ENCODE data around the gene CACFD1.

CACFD1 gene

DNA sequence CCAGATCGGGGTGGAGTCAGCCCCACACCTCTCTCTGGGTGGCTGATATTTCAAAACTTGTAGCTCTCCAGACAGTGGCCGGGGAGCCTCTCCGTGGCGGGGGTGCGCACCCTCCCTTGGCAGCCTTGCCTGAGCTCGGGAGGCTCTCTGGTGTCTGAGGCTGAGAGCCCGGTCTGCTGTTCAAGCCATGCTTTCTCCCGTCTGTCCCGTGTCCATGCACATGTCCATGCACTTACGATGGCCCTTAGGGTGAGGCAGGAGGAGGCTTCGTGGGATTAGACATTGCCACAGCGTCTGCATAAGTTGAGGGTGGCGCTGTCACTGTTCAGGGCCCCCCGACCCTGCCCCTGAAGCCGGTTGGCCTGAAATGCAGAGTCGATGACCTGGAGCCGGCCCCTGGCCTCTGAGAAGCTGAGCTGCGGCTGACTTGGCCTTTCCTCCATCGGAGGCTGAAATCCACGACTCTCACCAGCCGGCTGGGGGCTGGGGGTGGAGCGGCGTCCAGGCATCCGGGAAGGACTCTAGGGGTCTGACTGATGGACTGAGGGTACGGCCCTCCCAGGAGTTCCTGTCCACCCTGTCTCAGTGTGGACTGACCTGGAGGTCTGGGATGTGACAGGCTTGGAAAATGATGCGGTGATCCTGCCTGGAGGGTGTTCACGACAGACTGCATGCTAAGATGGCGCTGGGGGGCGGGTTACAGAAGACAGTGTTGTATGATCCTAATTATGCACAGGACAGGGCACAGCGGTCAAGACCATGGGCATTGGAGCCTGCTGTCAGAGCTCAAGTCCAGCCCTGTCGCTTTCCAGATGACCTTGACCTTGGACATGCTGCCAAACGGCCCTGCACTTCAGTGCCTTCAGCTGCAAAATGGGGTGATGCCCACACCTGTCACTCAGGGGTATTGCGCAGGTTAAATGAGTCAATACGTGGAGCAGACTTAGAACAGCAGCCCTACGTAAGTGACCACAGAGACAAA is 37.4 kb downstream of the CACFD1 start:
- DNase-seq (ENCODE audit: low read depth in 3 of 3, low spot score in 1 of 3): no peak

DNA sequence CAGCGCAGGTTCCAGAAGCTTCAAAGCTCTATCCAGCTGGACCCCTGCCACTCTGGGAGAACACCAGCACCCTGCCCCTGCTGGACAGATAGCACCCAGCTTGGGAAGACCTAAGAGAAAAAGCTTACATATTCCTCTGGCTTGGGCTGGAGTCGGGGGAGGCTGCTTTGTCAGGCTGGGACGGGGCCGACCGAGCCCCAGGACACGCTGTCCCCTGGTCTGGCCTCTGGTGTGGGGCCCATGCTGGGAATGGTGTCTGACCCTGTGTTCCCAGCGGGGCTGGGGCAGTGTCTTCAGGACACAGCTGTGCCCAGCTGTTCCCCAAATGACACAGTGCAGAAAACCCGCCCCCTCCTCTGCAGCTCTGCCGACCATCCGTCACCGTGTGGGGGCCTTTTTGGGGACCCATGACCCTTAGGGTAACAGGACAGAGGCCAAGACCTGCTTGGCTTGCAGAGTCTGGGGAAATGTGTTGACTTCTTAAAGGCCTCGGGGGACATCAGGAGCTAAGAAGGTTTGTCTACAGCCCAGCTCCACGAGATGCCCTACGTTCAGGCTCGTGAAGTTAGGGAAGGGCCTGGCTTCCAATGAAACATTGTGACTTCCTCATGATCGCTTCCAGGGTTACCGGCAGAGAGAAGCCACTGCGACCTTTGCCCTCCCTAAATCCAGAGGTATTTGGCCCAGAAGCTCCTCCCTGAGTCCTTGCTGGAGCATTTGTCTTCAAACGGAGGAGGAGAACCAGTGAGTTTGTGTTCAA is 39.5 kb downstream of the CACFD1 start:
- no peak for DNase-seq (ENCODE audit: low read depth in 3 of 3, low spot score in 1 of 3)

DNA sequence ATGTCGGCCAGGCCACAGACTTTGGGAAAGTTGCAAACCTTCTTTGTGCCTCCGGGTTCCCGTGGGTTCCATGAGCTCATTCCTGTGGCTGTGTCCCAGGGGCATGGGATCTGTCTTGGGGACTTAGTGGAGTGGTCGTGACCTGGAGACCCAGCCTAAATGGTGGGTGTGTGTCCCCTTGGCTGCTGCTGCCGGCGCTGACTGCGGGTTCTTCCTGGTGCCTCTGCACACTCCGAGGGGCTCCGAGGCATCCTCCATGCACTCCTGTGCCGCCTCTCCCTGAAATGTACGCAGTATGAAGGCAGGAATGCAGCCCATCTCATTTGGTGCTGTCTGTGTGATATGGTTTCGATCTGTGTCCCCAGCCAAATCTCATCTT is 40.1 kb downstream of the CACFD1 start:
- no peak for DNase-seq (ENCODE audit: low read depth in 3 of 3, low spot score in 1 of 3)

DNA sequence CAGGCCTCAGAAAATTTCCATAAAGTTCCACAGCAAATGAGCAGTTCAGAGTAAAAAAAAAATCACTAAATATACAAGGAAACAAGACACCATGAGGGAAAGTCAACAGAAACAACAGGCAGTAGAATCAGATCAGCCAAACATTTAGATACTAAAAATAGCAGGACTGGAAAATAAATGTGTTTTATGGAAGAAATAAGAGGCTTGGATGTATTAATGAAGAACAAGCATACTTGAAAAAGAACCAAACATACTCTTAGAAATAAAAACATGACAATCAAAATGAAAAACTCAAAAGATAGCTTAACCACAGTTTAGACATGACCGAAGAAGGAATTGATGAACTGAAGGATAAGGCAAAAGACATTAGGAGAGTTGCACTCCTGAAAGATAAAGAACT is 42.3 kb downstream of the CACFD1 start:
- no peak for DNase-seq (ENCODE audit: low read depth in 3 of 3, low spot score in 1 of 3)

DNA sequence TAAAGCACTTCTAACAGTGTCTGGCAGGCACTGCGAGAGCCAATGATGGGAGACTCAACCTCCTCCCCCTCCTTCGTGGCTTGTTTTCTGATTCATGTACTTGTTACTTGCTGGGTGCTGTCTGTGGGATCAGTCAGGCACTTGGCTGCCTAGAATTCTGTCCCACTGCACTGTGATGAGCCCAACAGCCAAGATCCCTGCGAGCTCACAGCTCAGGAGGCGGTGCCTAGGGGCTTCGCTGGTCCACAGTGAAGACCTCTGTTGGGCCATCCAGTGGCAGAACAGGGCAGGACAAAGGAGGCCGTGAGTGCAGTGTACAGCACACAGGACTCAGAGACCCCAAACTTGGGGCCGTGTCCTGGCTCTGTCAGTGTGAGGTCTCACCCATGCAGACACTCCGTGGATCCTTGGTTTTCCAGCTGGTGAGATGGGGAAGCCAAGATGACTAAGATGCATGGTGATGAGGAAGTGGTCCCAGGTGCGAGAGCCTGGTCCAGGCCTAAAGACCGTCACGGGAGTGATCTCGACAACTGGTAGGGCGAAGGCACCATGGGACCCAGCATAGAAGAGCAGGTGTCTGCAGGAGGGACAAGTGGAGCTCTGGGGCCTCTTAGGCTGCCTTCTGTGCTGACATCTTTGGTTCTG is 45.5 kb downstream of the CACFD1 start:
- no peak for DNase-seq (ENCODE audit: low read depth in 3 of 3, low spot score in 1 of 3)

DNA sequence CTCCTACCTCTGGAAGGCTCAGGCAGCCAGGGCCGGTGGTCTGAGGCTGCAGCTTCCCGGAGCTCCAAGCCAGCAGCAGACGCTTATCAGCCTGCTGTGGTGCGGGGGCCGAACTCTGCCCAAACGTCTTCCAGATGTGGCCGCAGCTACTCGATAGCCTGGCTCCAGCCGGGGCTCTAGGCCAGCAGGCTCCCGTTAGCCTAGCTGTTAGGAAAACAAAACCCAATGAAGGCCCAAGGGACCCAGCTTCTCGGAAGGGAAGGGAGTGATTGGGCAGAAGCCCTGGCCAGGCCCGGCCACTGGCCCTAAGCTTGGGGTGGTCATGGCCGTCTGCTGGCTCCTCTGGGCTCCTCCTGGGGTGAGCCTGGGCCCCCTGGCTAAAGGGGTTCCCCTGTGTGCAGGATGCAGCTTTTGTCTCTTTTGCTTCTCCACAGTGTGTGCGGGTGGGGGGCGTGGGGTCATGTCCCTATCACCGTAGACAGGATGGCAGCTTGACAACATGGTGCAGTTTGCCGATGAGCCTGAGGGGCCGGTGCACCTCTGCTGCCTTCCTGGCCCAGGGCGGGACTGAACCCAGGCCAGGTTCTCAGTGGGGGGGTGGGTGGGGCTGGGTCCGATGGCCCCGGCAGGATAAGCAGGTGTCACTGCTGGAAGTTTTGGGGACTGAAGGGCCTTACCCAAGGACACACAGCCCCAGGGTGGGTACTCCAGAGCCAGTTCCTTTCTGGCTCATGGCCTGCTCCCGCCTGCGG is 46.3 kb downstream of the CACFD1 start:
- no peak for DNase-seq (ENCODE audit: low read depth in 3 of 3, low spot score in 1 of 3)

DNA sequence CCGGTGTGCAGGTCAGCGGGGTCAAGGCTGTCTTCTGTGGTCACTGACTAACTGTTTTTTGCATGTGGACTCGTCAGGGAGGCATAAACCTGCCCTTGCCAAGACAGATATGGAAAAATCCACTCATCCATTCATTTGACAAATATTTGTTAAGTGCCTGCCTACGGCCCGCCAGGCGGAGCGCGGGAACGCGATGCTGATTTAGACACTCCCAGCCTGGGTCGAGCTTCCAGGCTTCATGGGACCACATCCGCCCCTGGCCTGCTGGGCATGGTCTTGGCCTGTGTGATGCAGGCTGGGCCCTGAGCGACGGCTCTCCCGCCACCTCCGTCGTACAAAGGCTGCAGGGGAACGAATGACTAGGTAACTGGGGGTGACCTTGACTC is 46.9 kb downstream of the CACFD1 start:
- DNase-seq (ENCODE audit: low read depth in 3 of 3, low spot score in 1 of 3): no peak

DNA sequence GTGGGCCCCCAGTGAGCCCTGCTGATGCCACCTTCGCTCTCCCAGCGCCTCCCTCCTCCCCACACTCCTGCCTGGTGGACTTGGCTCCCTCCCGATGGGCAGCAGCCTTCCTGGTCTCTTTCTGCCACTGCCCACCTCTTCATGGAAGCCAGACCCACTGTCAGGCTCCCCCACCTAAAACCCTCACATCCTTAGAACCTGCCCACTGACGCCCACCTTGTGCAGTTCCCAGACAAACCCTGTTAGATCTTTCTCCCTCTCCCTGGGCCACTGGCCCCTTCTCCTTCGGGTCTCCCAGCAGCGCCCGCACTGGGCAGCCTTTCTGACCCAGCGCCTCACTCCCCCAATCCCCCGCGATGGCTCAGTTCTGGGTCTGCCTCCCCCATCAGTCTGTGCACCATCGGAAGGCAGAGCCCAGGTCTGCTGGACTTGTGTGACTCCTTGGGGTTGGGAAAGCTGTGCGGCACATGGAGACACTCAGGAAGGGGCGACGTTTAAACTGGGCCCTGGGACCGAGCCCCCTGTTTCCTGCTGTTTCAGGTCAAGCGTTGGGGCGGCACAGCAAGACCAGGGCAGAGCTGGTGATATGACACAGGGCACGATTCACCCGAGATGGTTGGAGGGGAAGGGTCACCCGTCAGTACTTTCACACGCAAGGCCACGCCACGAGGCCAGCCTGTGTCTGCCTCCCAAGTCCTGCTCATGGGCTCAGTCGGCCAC is 47.6 kb downstream of the CACFD1 start:
- DNase-seq (ENCODE audit: low read depth in 3 of 3, low spot score in 1 of 3): no peak

DNA sequence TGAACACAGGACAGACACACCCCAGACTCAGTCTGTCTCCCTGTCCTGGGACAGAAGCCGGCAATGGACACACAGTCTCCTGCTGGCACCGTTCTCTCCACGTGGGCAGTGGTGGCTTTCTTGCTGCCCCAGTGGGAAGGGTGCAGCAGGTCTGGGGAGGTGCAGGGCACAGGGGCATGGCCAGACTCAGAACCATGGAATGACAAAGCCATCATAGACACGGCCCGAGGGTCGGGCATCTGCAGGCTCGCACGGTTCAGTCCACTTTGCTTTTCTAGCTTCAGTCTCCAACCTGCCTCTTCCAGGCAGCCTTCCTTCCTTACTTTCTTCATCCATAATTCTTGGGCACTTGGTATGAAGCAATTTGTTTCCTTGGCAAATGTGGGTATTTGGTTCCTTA is 48.3 kb downstream of the CACFD1 start:
- no peak for DNase-seq (ENCODE audit: low read depth in 3 of 3, low spot score in 1 of 3)

DNA sequence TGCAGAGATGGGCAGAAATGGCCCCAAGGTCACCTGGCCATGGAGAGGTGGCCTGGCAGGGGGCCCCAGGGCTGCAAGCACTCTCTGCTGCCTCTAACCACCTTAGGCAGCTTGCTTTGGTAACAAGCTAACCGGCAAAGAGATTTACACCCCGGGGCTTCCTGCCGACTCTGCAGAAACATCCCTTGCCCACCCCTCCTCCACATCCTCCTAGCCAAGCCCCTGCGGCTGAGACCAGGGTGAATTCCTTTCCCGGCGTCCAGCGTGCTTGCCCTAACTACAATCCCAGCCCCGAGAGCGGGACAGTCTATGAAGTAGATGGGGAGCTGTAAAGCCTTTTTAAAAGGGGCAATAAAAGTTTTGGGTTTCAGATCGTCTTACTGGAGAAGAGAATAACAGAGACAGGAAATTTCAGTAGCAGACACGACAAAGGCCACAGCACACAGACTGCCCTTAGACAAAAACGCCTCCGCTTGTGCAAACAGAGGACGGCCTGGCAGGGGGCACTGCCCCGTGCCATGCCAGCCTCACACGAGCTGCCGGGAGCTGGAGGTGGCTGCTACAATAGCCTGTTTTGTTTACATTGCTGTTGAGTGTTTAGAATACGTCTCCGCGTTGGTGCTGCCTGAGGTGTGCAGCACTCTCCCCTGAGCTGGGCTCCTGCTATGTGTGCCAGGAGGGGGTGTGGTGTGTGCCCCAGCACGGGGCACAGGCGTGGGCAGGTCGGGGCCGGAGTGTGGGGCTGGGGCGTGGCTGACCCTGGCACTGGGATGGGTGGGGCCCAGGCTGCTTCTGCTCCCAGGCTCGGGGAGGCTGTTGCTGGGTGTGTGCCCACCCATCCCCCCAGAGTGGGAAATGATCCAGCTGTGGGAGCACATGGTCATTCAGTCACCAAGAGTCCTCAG is 49.7 kb downstream of the CACFD1 start:
- no peak for DNase-seq (ENCODE audit: low read depth in 3 of 3, low spot score in 1 of 3)

DNA sequence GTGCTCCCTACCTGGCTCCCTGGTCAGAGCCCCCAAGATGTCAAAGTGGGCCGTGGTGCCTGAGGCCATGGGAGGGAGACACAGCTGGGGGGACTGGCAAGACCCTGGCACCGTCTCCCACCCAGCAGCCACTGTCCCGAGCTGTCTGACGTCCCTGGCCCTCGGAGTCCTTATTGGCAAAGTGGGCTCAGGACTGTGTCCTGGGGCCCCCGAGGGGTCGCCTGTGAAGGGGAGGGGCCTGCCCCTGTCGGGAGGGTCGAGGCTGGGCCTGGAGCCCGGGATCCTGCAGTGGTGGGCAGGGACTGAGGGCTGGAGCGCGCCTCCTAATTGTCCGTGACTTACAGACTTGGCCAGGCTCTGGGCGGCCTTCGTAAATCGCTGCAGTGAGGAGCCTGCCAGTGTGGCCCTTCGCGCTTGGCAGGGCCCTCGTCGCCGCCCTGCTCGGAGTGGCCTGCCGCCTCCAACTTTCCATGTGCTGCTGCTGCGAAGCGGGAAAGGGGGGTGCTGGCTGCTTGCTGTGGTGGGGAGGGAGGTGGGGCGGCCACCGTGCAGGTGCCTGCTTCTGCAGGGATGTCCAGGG is 51.2 kb downstream of the CACFD1 start:
- no peak for DNase-seq (ENCODE audit: low read depth in 3 of 3, low spot score in 1 of 3)

DNA sequence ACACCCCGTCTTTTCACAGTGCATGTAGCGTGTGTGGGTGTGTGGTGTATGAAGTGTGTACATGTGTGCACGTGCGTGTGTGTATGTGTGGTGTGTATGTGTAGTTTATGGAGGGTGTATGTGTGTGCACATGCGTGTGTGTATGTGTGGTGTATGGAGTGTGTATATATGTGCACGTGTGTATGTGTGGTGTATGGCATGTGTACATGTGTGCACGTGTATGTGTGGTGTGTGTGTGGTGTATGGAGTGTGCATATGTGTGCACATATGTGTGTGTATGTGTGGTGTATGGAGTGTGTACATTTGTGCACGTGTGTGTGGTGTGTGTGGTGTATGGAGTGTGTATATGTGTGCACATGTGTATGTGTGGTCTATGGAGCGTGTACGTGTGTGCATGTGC is 51.8 kb downstream of the CACFD1 start:
- DNase-seq (ENCODE audit: low read depth in 3 of 3, low spot score in 1 of 3): no peak

DNA sequence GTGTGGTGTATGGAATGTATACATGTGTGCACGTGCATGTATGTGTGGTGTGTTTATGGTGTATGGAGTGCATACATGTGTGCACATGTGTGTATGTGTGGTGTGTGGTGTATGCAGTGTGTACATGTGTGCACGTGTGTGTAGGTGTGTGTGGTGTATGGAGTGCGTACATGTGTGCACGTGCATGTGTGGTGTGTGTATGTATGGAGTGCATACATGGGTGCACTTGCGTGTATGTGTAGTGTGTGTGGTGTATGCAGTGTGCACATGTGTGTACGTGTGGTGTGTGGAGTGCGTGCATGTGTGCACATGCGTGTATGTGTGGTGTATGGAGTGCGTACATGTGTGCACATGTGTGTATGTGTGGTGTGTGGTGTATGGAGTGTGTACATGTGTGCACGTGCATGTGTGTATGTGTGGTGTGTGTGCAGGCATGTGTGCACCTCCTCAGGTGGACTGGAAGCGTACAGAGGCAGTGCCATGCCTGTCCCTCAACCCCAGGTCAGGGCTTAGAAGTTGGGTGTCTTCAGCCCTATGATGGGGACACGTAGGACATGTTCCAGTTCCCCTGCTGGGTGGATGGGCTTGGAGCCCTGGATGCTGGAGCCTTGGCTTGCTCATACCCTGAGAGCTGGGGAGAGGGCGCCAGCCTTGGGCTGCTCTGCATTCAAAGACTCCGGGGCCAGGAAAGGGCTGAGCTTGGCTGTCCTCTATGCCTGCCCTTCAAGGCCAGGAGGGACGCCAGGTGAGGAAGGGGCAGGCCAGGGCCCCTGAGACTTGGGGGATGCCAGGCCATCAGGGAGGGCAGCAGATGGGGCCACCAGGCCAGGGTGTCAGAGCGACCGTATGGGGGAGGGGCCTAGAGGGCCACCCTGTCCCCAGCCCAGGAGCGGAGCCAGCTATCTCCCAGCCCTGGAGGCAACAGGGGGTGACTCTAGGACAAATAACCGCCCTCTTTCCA is 52.8 kb downstream of the CACFD1 start:
- no peak for DNase-seq (ENCODE audit: low read depth in 3 of 3, low spot score in 1 of 3)

DNA sequence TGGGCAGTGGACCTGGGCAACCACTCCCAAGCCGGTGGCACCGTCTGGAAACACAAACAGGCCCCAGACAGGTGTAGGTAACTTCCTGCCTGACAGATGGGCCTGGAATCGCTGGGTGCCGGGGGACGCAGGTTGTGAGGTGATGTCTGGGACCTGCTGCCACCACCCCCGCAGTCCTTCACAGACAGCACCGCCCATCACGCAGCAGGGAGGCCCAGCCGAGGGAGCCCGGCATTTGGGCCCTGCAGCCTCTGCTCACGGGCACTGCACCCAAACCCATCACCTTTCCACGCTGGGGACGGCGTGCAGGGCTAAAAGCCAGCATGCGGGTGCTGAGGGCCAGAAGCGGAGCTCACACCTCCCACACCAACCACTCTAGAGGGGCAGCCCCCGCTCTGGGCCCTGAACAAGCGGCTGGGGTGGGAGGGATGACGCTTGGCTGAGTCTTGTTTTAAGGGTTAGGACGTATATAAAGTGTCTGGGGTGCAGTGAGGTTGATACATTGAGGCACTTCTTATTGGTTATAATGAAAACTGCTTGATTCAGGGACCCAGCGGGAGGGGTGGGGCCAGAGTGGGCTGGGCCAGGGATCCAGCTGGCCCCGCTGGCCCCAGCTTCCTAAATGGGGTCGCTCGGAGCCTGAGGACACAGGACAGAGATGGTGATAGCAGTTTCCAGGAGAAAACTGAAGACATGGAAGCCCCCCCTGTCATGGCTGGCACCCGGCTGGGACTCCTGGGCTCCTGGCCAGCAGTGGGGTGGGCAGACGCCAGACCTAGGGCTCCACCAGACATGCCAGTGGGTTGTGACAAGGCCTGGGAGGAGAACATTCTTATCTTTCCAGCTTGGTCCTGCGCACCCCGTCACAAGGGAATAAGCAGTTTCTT is 53.7 kb downstream of the CACFD1 start:
- no peak for DNase-seq (ENCODE audit: low read depth in 3 of 3, low spot score in 1 of 3)

DNA sequence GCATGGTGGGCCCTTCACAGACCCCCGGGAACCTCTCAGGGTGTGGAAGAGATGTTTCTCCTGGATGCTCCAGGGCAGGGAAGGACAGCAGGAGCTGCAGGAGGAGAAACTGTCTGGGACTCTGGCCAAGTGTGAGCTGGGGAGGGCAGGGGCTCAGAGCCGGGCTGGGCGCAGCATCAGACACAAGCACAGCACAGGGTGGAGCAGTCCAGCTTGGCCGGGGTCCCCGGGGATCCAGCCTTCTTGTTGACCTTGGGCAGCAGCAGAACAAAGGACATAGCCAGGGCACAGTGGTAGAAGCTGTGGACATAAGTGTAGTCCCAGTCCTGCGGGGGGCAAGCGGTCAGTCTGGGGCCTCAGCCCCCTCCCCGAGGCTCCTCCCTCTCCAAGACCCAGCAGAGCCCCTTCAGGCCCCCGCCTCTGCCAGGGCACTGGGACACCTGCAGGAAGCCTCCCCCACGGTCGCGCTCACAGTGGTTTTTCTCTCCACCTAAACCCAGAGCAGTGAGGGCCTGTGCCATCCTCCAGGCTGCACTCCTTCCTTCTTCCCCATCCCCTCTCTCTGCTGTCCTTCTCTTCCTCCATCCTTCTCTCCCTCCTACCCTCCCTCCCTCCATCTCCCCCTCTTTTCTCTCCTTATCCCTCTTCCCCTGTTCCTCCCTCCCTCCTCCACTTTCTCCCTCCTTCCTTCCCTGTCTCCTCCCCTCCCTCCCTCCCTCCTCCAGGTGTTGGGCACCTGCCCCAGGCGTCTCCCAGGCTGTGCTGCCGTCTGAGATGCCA is 54.9 kb downstream of the CACFD1 start:
- DNase-seq (ENCODE audit: low read depth in 3 of 3, low spot score in 1 of 3): no peak

DNA sequence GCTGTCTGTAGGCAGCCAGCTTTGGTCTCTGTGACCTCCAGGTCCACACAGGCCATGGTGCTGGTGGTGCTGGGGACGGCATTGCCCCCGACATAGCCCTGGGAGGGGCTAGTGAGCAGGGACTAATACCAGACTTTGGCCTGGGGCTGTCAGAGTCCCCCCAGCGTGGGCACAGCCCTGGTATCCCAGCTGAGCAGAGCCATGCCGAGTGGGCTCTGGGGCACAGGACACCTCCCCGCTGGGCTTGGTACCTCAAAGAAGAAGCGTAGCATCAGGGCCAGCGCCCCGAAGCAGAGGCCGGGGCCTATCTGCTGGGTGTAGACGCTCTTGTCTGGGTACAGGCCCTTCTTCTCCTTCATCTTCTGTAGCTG is 55.4 kb downstream of the CACFD1 start:
- DNase-seq (ENCODE audit: low read depth in 3 of 3, low spot score in 1 of 3): no peak
